ENCODE data around the gene CPSF6.
"Not testable (repeated sequence)": the region's sequence is repeated elsewhere in the genome, so short reads cannot be mapped to it uniquely, and the experiment has no call there.

Gene CPSF6

GRCh38 chr12:69262264-69262974 is 23.1 kb downstream of the CPSF6 start:
- DNase-seq (ENCODE audit: low read depth in 2 of 2): no peak

GRCh38 chr12:69265205-69265604 is 25.8 kb downstream of the CPSF6 start:
- no peak for DNase-seq (ENCODE audit: low read depth in 2 of 2)

GRCh38 chr12:69265633-69266032 is 26.3 kb downstream of the CPSF6 start:
- not testable (repeated sequence) for DNase-seq (ENCODE audit: low read depth in 2 of 2)

GRCh38 chr12:69266036-69266635 is 26.8 kb downstream of the CPSF6 start:
- DNase-seq (ENCODE audit: low read depth in 2 of 2): no peak

- DNase-seq (ENCODE audit: low read depth in 2 of 2): no peak
These were observed 30.4 kb downstream of the CPSF6 start for GRCh38 chr12:69269736-69270135.

GRCh38 chr12:69272511-69272910 is 33.1 kb downstream of the CPSF6 start:
- no peak for DNase-seq (ENCODE audit: low read depth in 2 of 2)

GRCh38 chr12:69274861-69275260 is 35.5 kb downstream of the CPSF6 start:
- DNase-seq (ENCODE audit: low read depth in 2 of 2): no peak

GRCh38 chr12:69275471-69275891 is 36.1 kb downstream of the CPSF6 start:
- no peak for DNase-seq (ENCODE audit: low read depth in 2 of 2)

- DNase-seq (ENCODE audit: low read depth in 2 of 2): no peak
These were observed 39.7 kb downstream of the CPSF6 start for GRCh38 chr12:69278814-69279782.

- DNase-seq (ENCODE audit: low read depth in 2 of 2): peak in 1 of 2 donors; percentile 12
These were observed 44.8 kb downstream of the CPSF6 start for GRCh38 chr12:69284131-69284530.

GRCh38 chr12:69287556-69287955 is 48.2 kb downstream of the CPSF6 start:
- DNase-seq (ENCODE audit: low read depth in 2 of 2): no peak

GRCh38 chr12:69290545-69291277 is 51.3 kb downstream of the CPSF6 start:
- peak; percentile 63 to 72 for DNase-seq (ENCODE audit: low read depth in 2 of 2)

- DNase-seq (ENCODE audit: low read depth in 2 of 2): no peak
These were observed 51.9 kb downstream of the CPSF6 start for GRCh38 chr12:69291278-69291593.

- no peak for DNase-seq (ENCODE audit: low read depth in 2 of 2)
These were observed 58.8 kb downstream of the CPSF6 start for GRCh38 chr12:69298133-69298532.

- no peak for DNase-seq (ENCODE audit: low read depth in 2 of 2)
These were observed 59.6 kb downstream of the CPSF6 start for GRCh38 chr12:69298947-69299346.

GRCh38 chr12:69304284-69304683 is 64.9 kb downstream of the CPSF6 start:
- no peak for DNase-seq (ENCODE audit: low read depth in 2 of 2)

- DNase-seq (ENCODE audit: low read depth in 2 of 2): no peak
These were observed 70.1 kb downstream of the CPSF6 start for GRCh38 chr12:69309461-69309860.

GRCh38 chr12:69313209-69313608 is 73.8 kb downstream of the CPSF6 start:
- DNase-seq (ENCODE audit: low read depth in 2 of 2): no peak

- DNase-seq (ENCODE audit: low read depth in 2 of 2): not testable (repeated sequence)
These were observed 77.4 kb downstream of the CPSF6 start for GRCh38 chr12:69316784-69317183.

GRCh38 chr12:69317233-69317632 is 77.9 kb downstream of the CPSF6 start:
- not testable (repeated sequence) for DNase-seq (ENCODE audit: low read depth in 2 of 2)

- no peak for DNase-seq (ENCODE audit: low read depth in 2 of 2)
These were observed 78.9 kb downstream of the CPSF6 start for GRCh38 chr12:69318225-69318624.

GRCh38 chr12:69321351-69321750 is 82.0 kb downstream of the CPSF6 start:
- no peak for DNase-seq (ENCODE audit: low read depth in 2 of 2)
